ENCODE data around the gene SLC1A2. TPM values are rescaled to one million over a fixed set of nuclear protein-coding genes. Genes with fewer than 3 reads are reported as not detected.

Gene SLC1A2
- total and polyA plus RNA-seq, 4 donors: 0.35 to 17.0 (median 1.1) TPM

DNA sequence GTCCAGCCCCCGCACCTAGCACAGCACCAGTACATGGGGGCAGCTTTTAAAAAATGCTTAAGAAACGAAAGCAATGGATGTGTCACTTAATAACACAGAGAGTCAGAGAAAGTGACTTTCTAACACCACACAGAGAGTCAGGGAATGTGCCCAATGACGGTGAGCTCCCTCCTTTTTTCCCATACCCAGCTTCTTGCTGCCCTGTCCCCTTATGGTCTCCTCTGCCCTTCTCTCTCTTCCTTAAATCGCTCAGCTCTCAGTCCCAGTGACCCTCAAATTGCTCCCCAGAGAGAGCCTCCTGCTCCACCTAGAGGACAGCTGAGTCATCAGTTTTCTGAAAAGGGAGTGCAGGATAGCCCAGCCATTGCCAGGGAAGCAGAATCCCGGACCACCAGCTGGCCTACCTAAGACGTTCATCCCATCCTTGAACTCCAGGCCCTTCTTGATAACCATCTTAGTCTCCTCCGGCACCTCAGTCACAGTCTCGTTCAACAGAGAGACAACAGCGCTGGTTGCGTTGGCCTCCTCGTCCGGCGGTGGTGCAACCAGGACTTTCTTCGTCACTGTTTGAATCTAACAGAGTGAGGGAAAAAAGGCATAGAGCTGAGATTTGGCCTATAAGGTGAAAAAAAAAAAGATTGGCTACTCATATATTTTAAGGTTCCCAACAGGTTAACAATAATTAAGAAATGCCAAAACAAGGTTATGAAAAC is 113.5 kb downstream of the SLC1A2 start:
- ATAC-seq (ENCODE audit: insufficient read depth, low FRiP score): no peak
- no peak overlapping the region for H3K27ac ChIP-seq (ENCODE audit: low read depth in 1 of 2, low read length in 1 of 2)

DNA sequence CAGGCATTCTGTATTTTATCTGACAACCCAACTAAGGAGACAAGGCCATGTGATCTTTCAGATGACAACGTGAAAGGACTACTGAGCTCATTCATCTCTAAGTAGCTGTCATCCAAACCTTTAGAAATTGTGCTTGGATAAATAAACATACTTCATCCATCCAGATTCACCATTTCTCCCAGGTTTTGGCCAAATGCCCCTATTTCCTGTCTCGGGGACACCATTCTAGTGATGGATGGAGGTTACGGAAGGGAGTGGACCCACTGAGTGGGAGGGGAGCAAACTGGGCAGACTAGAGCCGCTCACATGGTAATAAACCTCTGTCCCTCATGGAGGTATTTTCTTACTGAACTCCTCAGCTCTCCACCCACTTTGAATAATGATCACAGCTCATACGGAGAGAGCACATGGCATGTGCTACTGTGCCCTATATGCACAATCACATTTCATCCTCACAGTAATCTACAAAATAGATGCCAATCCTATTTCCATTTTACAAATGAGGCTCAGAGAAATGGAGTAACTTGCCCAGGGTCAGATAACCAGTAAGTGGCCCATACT is 114.4 kb downstream of the SLC1A2 start:
- H3K9ac ChIP-seq (ENCODE audit: insufficient read depth in 1 of 2, low read length in 2 of 2): no peak overlapping the region
- no peak overlapping the region for H3K4me3 ChIP-seq
- H3K27ac ChIP-seq (ENCODE audit: low read depth in 1 of 2, low read length in 1 of 2): peak overlapping the region in 1 of 2 donors; percentile 26
- H3K36me3 ChIP-seq (ENCODE audit: control insufficient read depth in 4 of 4, insufficient read depth in 4 of 4, low read length in 4 of 4): no peaks in the 10 kb centered on the region
- H3K4me1 ChIP-seq (ENCODE audit: control insufficient read depth in 5 of 5, insufficient read depth in 5 of 5, low read length in 5 of 5): peaks cover 0 to 5% (median 3%) of the 10 kb centered on the region in 5 donors
- 54 to 63% methylated on average over 5 of the region's 5 CpGs for WGBS, 2 donors
- H3K27me3 ChIP-seq (ENCODE audit: control insufficient read depth in 3 of 3, insufficient read depth in 3 of 3, low read length in 2 of 3): no peaks in the 10 kb centered on the region
- ATAC-seq (ENCODE audit: insufficient read depth, low FRiP score) (no peak), DNase-seq (no peak)
- TF ChIP-seq, protein P1, sequence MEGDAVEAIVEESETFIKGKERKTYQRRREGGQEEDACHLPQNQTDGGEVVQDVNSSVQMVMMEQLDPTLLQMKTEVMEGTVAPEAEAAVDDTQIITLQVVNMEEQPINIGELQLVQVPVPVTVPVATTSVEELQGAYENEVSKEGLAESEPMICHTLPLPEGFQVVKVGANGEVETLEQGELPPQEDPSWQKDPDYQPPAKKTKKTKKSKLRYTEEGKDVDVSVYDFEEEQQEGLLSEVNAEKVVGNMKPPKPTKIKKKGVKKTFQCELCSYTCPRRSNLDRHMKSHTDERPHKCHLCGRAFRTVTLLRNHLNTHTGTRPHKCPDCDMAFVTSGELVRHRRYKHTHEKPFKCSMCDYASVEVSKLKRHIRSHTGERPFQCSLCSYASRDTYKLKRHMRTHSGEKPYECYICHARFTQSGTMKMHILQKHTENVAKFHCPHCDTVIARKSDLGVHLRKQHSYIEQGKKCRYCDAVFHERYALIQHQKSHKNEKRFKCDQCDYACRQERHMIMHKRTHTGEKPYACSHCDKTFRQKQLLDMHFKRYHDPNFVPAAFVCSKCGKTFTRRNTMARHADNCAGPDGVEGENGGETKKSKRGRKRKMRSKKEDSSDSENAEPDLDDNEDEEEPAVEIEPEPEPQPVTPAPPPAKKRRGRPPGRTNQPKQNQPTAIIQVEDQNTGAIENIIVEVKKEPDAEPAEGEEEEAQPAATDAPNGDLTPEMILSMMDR (IDR thresholded peaks at IDR 0.05; ENCODE audit: control extremely low read depth, extremely low read depth): no peak
- peaks cover 0 to 3% (median 0%) of the 10 kb centered on the region in 4 donors for H3K9me3 ChIP-seq (ENCODE audit: control insufficient read depth in 4 of 4, insufficient read depth in 3 of 4, low read length in 3 of 4)

More for the DNA sequence above, 113.5 kb downstream of the SLC1A2 start:
- TF ChIP-seq, protein P1 (IDR thresholded peaks at IDR 0.05; ENCODE audit: control extremely low read depth, extremely low read depth): peak; percentile 33
- H3K36me3 ChIP-seq (ENCODE audit: control insufficient read depth in 4 of 4, insufficient read depth in 4 of 4, low read length in 4 of 4): no peaks in the 10 kb centered on the region
- no peak overlapping the region for H3K4me3 ChIP-seq
- peak; percentile 66 to 77 (median 77) for DNase-seq
- H3K27me3 ChIP-seq (ENCODE audit: control insufficient read depth in 3 of 3, insufficient read depth in 3 of 3, low read length in 2 of 3): no peaks in the 10 kb centered on the region
- no peak overlapping the region for H3K9ac ChIP-seq (ENCODE audit: insufficient read depth in 1 of 2, low read length in 2 of 2)
- H3K4me1 ChIP-seq (ENCODE audit: control insufficient read depth in 5 of 5, insufficient read depth in 5 of 5, low read length in 5 of 5): peaks cover 0 to 5% (median 3%) of the 10 kb centered on the region in 5 donors
- WGBS, 2 donors: 61 to 70% methylated on average over 14 of the region's 14 CpGs
- peaks cover 0 to 3% (median 0%) of the 10 kb centered on the region in 4 donors for H3K9me3 ChIP-seq (ENCODE audit: control insufficient read depth in 4 of 4, insufficient read depth in 3 of 4, low read length in 3 of 4)

DNA sequence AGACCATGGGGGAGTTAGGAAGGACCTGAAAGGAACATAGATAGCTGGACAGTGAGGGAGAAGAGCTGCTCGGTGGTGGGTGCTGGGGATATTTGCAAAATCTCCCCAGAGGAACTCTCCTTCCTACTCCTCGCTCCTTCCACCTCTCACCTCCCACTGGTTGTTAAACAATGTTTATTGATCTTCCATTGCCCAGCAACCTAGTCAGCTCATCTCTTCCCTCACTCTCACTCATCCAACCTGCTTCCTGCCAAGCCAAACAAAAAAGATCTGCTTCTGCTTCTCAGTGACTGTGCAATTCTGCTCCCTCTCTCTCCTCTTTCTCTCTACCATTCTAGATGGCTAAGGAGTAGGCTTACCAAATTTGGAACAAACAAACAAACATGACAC is 115.0 kb downstream of the SLC1A2 start:
- peaks cover 0 to 3% (median 0%) of the 10 kb centered on the region in 4 donors for H3K36me3 ChIP-seq (ENCODE audit: control insufficient read depth in 4 of 4, insufficient read depth in 4 of 4, low read length in 4 of 4)
- H3K27me3 ChIP-seq (ENCODE audit: control insufficient read depth in 3 of 3, insufficient read depth in 3 of 3, low read length in 2 of 3): no peaks in the 10 kb centered on the region
- no peak overlapping the region for H3K4me3 ChIP-seq
- DNase-seq: no peak
- peaks cover 0 to 1% (median 0%) of the 10 kb centered on the region in 4 donors for H3K9me3 ChIP-seq (ENCODE audit: control insufficient read depth in 4 of 4, insufficient read depth in 3 of 4, low read length in 3 of 4)
- peak; percentile 4 for ATAC-seq (ENCODE audit: insufficient read depth, low FRiP score)
- H3K4me1 ChIP-seq (ENCODE audit: control insufficient read depth in 5 of 5, insufficient read depth in 5 of 5, low read length in 5 of 5): peaks cover 0 to 5% (median 3%) of the 10 kb centered on the region in 5 donors
- 9 to 46% methylated on average over 2 of the region's 2 CpGs for WGBS, 2 donors
- peak overlapping the region in 1 of 2 donors; percentile 91 for H3K27ac ChIP-seq (ENCODE audit: low read depth in 1 of 2, low read length in 1 of 2)
- TF ChIP-seq, protein P1 (IDR thresholded peaks at IDR 0.05; ENCODE audit: control extremely low read depth, extremely low read depth): no peak
- H3K9ac ChIP-seq (ENCODE audit: insufficient read depth in 1 of 2, low read length in 2 of 2): no peak overlapping the region

All from lung (tissue), 12 donors.